PC-9 (cell line): ENCODE results near the gene GARNL3. TPM values are rescaled to one million over a fixed set of nuclear protein-coding genes. Genes with fewer than 3 reads are reported as not detected.

Source experiments
- BruUV-seq: library from RNA; stranded (reverse); fragments of 400-500 nt; replicated peaks from 2 replicates; lab custom pipeline; 2021; lab: Mats Ljungman, UMichigan
- CTCF ChIA-PET: fragments of 300-600 bp; sonication (Branson Sonifier 250); formaldehyde crosslinking; loops from one replicate; lab custom pipeline; 2022; ENCODE audit warnings: antibody characterized with exemption; lab: Charles Lee
- POLR2A ChIA-PET: fragments of 300-600 bp; sonication (Branson Sonifier 250); formaldehyde crosslinking; loops from one replicate; lab custom pipeline; 2022; ENCODE audit warnings: antibody characterized with exemption; ENCODE audit not compliant: unreplicated experiment; lab: Charles Lee
- DNase-seq, 2 experiments: peaks; one replicate each; pipeline versions ENCODE4 v3.0.0 to v3.0.0-alpha.2; 2015 to 2022; ENCODE audit warnings: mixed read lengths in 1 of 2
- H2AFZ ChIP-seq: fragments of 200-600 bp; sonication (generic); 2 replicates; pipeline ENCODE4 v1.8.1; 2017; ENCODE audit warnings: antibody characterized with exemption
- H3F3A ChIP-seq: fragments of 200-600 bp; sonication (generic); 2 replicates; pipeline ENCODE4 v1.8.1; 2017; ENCODE audit warnings: antibody characterized with exemption, mild to moderate bottlenecking, low read depth; ENCODE audit not compliant: insufficient read depth
- H3K27ac ChIP-seq: fragments of 200-600 bp; sonication (generic); 2 replicates; pipeline ENCODE4 v1.6.1; 2016; ENCODE audit warnings: mixed run types
- H3K27me3 ChIP-seq: fragments of 200-600 bp; sonication (generic); 2 replicates; pipeline ENCODE4 v1.6.1; 2016; ENCODE audit warnings: low read depth, mixed run types; ENCODE audit not compliant: insufficient read depth
- H3K36me3 ChIP-seq: fragments of 200-600 bp; sonication (generic); 2 replicates; pipeline ENCODE4 v1.6.1; 2016; ENCODE audit warnings: low read depth, mixed run types
- H3K4me1 ChIP-seq: fragments of 200-600 bp; sonication (generic); replicated peaks from 2 replicates; pipeline ENCODE4 v1.6.1; 2016; ENCODE audit warnings: mixed run types; ENCODE audit not compliant: insufficient read depth
- H3K4me2 ChIP-seq: fragments of 200-600 bp; sonication (generic); 2 replicates; pipeline ENCODE4 v1.6.1; 2017; ENCODE audit warnings: mixed run types
- H3K4me3 ChIP-seq: fragments of 200-600 bp; sonication (generic); 2 replicates; pipeline ENCODE4 v1.6.1; 2016; ENCODE audit warnings: mixed run types
- H3K79me2 ChIP-seq: fragments of 200-600 bp; sonication (generic); 2 replicates; pipeline ENCODE4 v1.6.1; 2017; ENCODE audit warnings: low read depth, mixed run types
- H3K9me2 ChIP-seq: fragments of 200-600 bp; sonication (generic); 2 replicates; pipeline ENCODE4 v1.8.1; 2017; ENCODE audit warnings: mild to moderate bottlenecking; ENCODE audit not compliant: insufficient read depth
- H3K9me3 ChIP-seq: fragments of 200-600 bp; sonication (generic); 2 replicates; pipeline ENCODE4 v1.8.1; 2016; ENCODE audit warnings: low read depth; ENCODE audit not compliant: insufficient read depth
- H4K20me1 ChIP-seq: fragments of 200-600 bp; sonication (generic); 2 replicates; pipeline ENCODE4 v1.8.1; 2017; ENCODE audit not compliant: insufficient read depth
- CTCF ChIP-seq: fragments of 200-600 bp; sonication (generic); conservative IDR thresholded peaks from 2 replicates; pipeline ENCODE4 v1.6.1; 2017; ENCODE audit warnings: mixed run types, antibody characterized with exemption, mild to moderate bottlenecking, moderate library complexity
- EZH2 ChIP-seq: fragments of 200-600 bp; sonication (generic); IDR thresholded peaks from 2 replicates; pipeline ENCODE4 v1.8.0; 2017; ENCODE audit warnings: antibody characterized with exemption, low read depth
- intact Hi-C: fragments of 100-400 bp; cut with micrococcal nuclease; formaldehyde crosslinking; loops from one replicate; pipeline ENCODE4 v1.10.0; 2022; ENCODE audit not compliant: unreplicated experiment
- total RNA-seq: library from RNA; stranded (reverse); gene quantifications from 2 replicates; pipeline ENCODE4 v1.2.3, GENCODE V29; 2021

The GARNL3 gene
- total RNA-seq, 1 experiment from 2014 or later: 10.8 TPM

GRCh38 chr9:127399736-127400269, 135.2 kb downstream of the GARNL3 start:
- Histone ChIP-seq H3K9me3 (no peaks in the 10 kb centered on the region), H3K4me1 (no peaks in the 10 kb centered on the region; the same call in 1 of the 2 replicates), H4K20me1 (0 out of 2 replicates have a peak, but pooled peaks cover 4% of the 10 kb centered on the region), H3K4me2 (no peak overlapping the region), H3K27me3 (no peaks in the 10 kb centered on the region), H3K4me3 (no peak overlapping the region), H2AFZ (no peak overlapping the region), H3K79me2 (0 out of 2 replicates have a peak, but pooled peaks cover 6% of the 10 kb centered on the region), H3K36me3 (no peaks in the 10 kb centered on the region), H3K27ac (no peak overlapping the region), H3K9me2 (no peaks in the 10 kb centered on the region), H3F3A (no peaks in the 10 kb centered on the region)
- BruUV-seq: no TSS peak
- no peak for TF ChIP-seq EZH2
- TF ChIP-seq CTCF: no peak
- ChIA-PET POLR2A (no interaction called here), CTCF (no interaction called here)
- no peak for DNase-seq
- intact Hi-C loops: loop anchor here (2.0 to 10.0 kb wide), 2 partner anchors 175 to 459 kb away; no protein-coding TSS in a partner anchor

GRCh38 chr9:127402401-127403090, 138.0 kb downstream of the GARNL3 start:
- Histone ChIP-seq H3F3A (no peaks in the 10 kb centered on the region), H3K27ac (no peak overlapping the region), H3K9me3 (no peaks in the 10 kb centered on the region), H3K4me2 (no peak overlapping the region), H3K9me2 (no peaks in the 10 kb centered on the region), H3K27me3 (no peaks in the 10 kb centered on the region), H2AFZ (no peak overlapping the region), H3K4me3 (no peak overlapping the region), H4K20me1 (0 out of 2 replicates have a peak, but pooled peaks cover 4% of the 10 kb centered on the region), H3K79me2 (0 out of 2 replicates have a peak, but pooled peaks cover 6% of the 10 kb centered on the region), H3K4me1 (no peaks in the 10 kb centered on the region), H3K36me3 (no peaks in the 10 kb centered on the region)
- ChIA-PET POLR2A (interaction anchor here (0.5 kb wide), 1 partner anchor 9 kb away, joined by 11 read pairs; no protein-coding TSS in a partner anchor), CTCF (no interaction called here)
- no TSS peak for BruUV-seq
- TF ChIP-seq CTCF (no peak), EZH2 (no peak)
- DNase-seq: no peak
- intact Hi-C loops: no loop called here

GRCh38 chr9:127403507-127404192, 139.1 kb downstream of the GARNL3 start:
- no peaks in the 10 kb centered on the region for H3K27me3 ChIP-seq
- no TSS peak for BruUV-seq
- no peak overlapping the region for H2AFZ ChIP-seq
- ChIA-PET CTCF (no interaction called here), POLR2A (no interaction called here)
- TF ChIP-seq CTCF (no peak), EZH2 (no peak)
- H3K27ac ChIP-seq: no peak overlapping the region
- no peaks in the 10 kb centered on the region for H4K20me1 ChIP-seq
- H3K9me3 ChIP-seq: no peaks in the 10 kb centered on the region
- no peaks in the 10 kb centered on the region for H3K9me2 ChIP-seq
- intact Hi-C loops: no loop called here
- no peaks in the 10 kb centered on the region for H3K79me2 ChIP-seq
- H3K36me3 ChIP-seq: no peaks in the 10 kb centered on the region
- no peak overlapping the region for H3K4me3 ChIP-seq
- H3F3A ChIP-seq: no peaks in the 10 kb centered on the region
- H3K4me1 ChIP-seq: no peaks in the 10 kb centered on the region
- no peak overlapping the region for H3K4me2 ChIP-seq
- no peak for DNase-seq
